ENCODE data around the gene IFTAP. TPM values are rescaled to one million over a fixed set of nuclear protein-coding genes. Genes with fewer than 3 reads are reported as not detected.

IFTAP gene
- total and polyA plus RNA-seq, 10 donors = 5.8 to 15.7 (median 10.2) TPM

DNA sequence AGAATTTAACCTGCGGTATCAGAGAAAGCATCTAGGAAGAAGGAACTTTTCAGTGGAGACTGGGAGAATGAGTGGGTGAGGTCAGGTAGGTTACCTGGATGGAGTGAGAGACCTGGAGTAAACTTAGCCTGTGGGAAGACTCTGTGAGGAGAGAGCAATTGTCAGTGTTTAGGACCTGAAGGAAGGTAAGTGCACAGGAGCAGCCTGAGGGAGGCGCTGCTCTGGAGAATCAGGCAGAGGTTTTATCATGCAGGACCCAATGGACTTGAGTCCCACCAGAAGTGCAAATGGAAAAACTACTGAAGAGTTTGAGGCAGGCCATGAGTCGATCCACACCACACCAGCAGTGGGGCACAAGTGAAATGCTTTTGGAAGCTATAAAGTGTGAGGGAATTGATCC lies 10.6 kb upstream of the IFTAP start:
- intact Hi-C loops (cut with DNase I; ENCODE audit: low total_unique reads) = no loop called here
- no peak overlapping the region for H3K4me3 ChIP-seq
- no peak overlapping the region for H3K27ac ChIP-seq
- TF ChIP-seq POLR2A (IDR thresholded peaks at IDR 0.05) (no peak), POLR2AphosphoS5 (IDR thresholded peaks at IDR 0.05) (no peak)
- TF ChIP-seq, protein P1, sequence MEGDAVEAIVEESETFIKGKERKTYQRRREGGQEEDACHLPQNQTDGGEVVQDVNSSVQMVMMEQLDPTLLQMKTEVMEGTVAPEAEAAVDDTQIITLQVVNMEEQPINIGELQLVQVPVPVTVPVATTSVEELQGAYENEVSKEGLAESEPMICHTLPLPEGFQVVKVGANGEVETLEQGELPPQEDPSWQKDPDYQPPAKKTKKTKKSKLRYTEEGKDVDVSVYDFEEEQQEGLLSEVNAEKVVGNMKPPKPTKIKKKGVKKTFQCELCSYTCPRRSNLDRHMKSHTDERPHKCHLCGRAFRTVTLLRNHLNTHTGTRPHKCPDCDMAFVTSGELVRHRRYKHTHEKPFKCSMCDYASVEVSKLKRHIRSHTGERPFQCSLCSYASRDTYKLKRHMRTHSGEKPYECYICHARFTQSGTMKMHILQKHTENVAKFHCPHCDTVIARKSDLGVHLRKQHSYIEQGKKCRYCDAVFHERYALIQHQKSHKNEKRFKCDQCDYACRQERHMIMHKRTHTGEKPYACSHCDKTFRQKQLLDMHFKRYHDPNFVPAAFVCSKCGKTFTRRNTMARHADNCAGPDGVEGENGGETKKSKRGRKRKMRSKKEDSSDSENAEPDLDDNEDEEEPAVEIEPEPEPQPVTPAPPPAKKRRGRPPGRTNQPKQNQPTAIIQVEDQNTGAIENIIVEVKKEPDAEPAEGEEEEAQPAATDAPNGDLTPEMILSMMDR (IDR thresholded peaks at IDR 0.05 in 8 of 11, conservative IDR thresholded peaks at IDR 0.05 in 3 of 11) = no peak
- H3K27me3 ChIP-seq (replicated peaks in 1 of 7) = no peaks in the 10 kb centered on the region
- 68 to 77% (median 76%) methylated on average over 3 of the region's 3 CpGs for WGBS, 5 donors
- DNase-seq = no peak
- H3K9me3 ChIP-seq = peaks cover 0 to 17% (median 7%) of the 10 kb centered on the region in 8 donors
- no peaks in the 10 kb centered on the region for H3K36me3 ChIP-seq
- no peaks in the 10 kb centered on the region for H3K4me1 ChIP-seq

DNA sequence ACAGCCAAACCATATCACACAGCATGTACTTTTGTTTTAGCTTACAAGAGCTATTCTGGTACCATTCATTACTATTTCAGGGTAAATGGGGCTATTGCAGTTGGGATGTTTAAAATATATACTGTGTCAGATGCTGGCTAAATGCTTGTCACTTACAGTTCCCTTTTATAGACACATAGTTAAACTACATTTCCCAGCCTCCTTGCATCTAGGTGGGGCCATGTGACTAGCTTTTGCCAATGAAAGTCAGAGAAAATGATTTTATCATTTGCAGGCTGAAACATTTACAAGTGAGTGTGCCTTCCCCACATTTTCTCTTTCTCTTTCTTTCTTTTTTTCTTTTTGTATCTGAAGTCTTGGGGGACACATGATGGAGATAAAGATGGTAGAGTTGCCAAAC lies 7.8 kb upstream of the IFTAP start:
- intact Hi-C loops (cut with DNase I; ENCODE audit: low total_unique reads) = no loop called here
- TF ChIP-seq, protein P1 (IDR thresholded peaks at IDR 0.05 in 8 of 11, conservative IDR thresholded peaks at IDR 0.05 in 3 of 11) = no peak
- TF ChIP-seq POLR2AphosphoS5 (IDR thresholded peaks at IDR 0.05) = no peak

DNA sequence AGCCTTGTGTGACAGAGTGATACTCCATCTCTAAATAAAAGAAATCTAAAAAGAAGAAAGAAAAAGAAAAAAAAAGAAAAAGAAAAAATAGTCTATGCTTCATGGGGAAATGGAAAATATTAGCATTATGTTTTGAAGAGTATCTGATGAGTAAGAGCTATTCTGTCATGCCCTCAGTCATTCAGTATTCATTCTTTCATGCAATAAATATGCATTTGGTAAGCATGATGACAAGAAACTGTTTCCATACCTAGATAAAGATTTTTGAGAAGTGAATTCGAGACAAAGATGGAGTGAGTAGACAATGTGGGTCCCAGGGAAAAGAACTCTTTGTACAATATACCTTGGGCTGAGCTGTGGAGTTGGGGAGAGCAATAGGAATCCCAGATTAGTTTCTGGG lies 6.2 kb upstream of the IFTAP start:
- intact Hi-C loops (cut with DNase I; ENCODE audit: low total_unique reads) = no loop called here
- no peaks in the 10 kb centered on the region for H3K36me3 ChIP-seq
- TF ChIP-seq POLR2AphosphoS5 (IDR thresholded peaks at IDR 0.05) = no peak
- TF ChIP-seq, protein P1 (IDR thresholded peaks at IDR 0.05 in 8 of 11, conservative IDR thresholded peaks at IDR 0.05 in 3 of 11) = no peak
- no peak for TF ChIP-seq POLR2A (IDR thresholded peaks at IDR 0.05)
- DNase-seq = no peak
- H3K27me3 ChIP-seq (replicated peaks in 1 of 7) = no peaks in the 10 kb centered on the region
- no peaks in the 10 kb centered on the region for H3K9me3 ChIP-seq
- H3K4me1 ChIP-seq = no peaks in the 10 kb centered on the region
- 43 to 56% (median 55%) methylated on average over 1 of the region's 1 CpG for WGBS, 5 donors
- H3K27ac ChIP-seq = no peak overlapping the region
- no peak overlapping the region for H3K4me3 ChIP-seq

More for the DNA sequence above, 7.8 kb upstream of the IFTAP start:
- H3K27me3 ChIP-seq (replicated peaks in 1 of 7) = no peaks in the 10 kb centered on the region
- no peaks in the 10 kb centered on the region for H3K36me3 ChIP-seq
- H3K27ac ChIP-seq = no peak overlapping the region
- DNase-seq = no peak
- H3K9me3 ChIP-seq = peaks cover 0 to 11% (median 2%) of the 10 kb centered on the region in 8 donors
- no peak overlapping the region for H3K4me3 ChIP-seq
- no peaks in the 10 kb centered on the region for H3K4me1 ChIP-seq

DNA sequence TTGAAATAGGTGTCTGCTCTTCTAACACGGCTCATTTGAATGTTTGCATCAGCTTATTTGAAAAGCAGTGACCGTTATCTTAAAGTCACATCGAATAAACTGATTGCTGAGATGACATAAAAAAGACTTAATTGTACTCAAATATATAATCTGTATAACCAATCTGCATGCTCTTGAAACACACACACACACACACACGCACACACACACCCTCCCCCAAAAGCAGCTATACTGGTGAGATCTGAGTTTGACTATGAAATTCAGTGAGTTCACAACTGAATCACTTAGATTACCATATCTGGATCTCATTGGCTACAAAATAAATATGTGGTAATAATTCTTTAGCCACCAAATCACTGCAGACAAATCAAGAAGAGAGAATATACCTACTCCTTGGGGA lies 3.8 kb upstream of the IFTAP start:
- H3K27ac ChIP-seq = no peak overlapping the region
- H3K9me3 ChIP-seq = no peaks in the 10 kb centered on the region
- DNase-seq = no peak
- TF ChIP-seq, protein P1 (IDR thresholded peaks at IDR 0.05 in 8 of 11, conservative IDR thresholded peaks at IDR 0.05 in 3 of 11) = no peak
- no peak for TF ChIP-seq POLR2AphosphoS5 (IDR thresholded peaks at IDR 0.05)
- no peak for TF ChIP-seq POLR2A (IDR thresholded peaks at IDR 0.05)
- peaks cover 0 to 24% (median 0%) of the 10 kb centered on the region in 7 donors for H3K27me3 ChIP-seq (replicated peaks in 1 of 7)
- H3K4me1 ChIP-seq = peaks cover 0 to 18% (median 7%) of the 10 kb centered on the region in 6 donors
- 49 to 72% (median 65%) methylated on average over 4 of the region's 4 CpGs for WGBS, 5 donors
- intact Hi-C loops (cut with DNase I; ENCODE audit: low total_unique reads) = no loop called here
- H3K36me3 ChIP-seq = no peaks in the 10 kb centered on the region
- H3K4me3 ChIP-seq = no peak overlapping the region

Data from spleen (tissue), 11 donors.